Dedifferentiated amniotic fluid mesenchymal stem cell (primary cell): ENCODE measurements around the gene RELL2.

Experiments used
- DNase-seq: peaks from one replicate; pipeline ENCODE4 v3.0.0-alpha.2; 2016; ENCODE audit errors: extremely low spot score

The RELL2 gene

DNA sequence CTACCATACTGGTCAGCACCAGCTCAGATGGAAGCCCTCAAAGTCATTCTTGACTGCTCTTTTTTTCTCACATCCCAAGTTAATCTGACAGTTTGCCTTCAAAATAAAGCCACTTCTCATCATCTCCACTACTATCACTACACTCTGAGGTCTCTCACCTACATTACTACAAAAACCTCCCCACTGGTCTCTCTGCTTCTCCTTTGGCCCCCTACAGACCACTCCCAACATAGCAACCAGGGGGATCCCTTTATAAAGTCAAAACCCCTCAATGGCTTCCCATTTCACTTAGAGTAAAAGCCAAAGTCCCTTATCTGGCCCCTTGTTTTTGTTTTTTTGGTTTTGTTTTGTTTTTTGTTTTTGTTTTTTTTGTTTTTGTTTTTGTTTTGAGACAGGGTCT lies 40.6 kb downstream of the RELL2 start:
- DNase-seq = no peak

DNA sequence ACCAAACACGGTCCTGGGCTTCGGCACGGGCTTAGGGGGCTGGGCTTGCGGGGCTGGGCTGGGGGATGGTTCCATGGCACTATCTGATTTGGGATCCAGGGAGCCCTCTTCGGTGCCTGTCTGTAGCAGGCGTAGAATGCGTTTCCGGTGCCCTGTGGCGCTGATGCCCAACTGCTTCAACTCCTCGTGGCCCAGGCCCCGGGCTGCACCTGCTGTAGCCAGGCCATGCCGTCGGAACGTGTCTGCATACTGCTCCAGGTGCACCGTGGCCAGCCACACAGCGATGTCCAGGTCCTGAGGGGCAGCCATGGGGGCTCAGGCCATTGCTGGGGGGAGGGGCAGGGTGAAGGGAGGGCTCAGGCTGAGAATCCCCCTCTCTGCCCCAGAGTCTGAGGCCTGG lies 43.4 kb downstream of the RELL2 start:
- no peak for DNase-seq

DNA sequence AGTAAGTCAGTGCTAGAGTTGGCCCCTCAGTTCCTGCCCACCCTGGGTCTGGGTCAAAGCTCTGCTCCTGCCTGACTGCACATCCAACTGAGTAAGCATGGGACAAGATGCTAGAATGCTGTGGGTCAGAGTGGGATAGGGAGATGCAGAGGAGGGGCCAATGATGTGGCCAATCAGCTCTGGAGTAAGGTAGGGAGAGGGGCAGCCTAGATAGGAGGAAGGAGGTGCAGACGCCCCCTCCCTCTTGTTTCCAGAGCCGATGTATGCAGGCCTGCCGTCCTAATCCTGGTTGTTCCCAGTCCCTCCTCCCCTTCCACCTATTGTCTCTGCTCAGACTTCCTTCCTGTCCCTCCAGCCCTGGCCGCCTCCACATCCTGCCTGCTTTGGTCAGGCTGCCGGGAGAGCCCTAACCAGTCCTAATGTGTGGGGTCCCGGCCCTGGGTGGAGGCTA lies 44.0 kb downstream of the RELL2 start:
- no peak for DNase-seq

DNA sequence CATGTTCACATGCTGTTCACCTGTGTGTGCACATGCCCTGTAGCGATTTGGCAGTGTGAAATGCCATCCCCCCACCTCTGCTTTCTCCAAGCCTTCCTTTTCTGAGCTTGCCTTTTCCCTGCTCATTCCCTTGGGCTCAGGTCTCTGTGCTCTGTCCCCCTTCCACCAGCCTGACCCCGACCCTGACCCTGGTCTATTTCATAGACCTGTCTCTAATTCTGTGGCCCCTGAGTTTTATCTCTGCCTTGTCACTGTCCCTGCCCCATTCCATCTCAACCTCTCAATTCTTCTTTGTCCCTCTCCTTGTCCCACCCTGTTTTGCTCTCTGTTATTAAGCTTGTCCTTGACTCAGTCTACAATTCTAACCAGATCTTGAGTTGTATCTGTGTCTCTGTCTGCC lies 44.5 kb downstream of the RELL2 start:
- DNase-seq = no peak

DNA sequence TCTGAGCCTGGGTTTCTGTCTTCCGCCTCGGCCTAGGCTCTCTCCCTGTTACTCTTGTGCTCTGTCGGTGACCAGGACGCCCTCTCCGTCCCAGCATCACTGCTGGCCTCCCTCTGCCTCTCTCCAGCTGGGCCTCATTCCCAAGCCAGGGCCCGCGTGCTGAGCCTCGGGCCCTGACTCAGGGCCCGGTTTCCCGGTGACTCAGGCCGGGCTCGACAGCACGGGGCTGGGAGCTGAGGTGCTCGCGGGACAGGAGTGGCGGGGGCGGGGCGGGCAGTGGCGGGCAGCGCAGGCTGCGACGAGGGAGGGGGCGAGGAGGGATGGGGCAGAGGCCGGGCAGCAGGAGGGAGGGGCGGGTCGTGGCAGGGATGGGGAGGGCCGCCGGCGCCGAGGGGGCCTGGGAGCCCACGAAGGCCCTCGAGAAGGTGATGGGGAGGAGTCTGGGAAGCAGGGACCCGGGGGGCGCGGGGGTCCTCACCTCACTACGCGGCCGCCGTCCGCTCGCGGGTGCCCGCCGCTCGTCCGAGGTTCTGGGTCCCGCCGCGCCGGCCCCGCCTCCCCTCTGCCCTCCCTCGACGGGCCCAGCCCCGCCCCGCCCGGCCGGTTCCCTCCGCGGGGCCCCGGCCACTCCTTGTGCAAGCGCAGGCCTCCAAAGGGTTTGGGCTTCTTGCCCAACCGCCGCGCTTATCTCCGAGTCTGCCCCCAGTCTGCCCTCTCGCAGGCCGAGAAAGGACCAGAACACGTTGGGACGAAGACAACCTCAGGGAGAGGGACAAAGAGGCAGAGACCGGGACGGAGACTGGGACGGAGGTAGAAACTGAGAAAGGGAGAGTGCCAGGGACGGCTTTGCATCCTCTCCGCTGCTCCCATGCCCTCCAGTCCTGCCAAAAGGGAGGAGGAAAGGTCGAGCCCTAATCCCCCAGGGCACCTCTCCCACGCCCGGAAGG lies 45.2 kb downstream of the RELL2 start, which contains the start of gene ARAP3:
Gene ARAP3, minus strand, starts transcription at position 536 of the 947 bp plus-strand sequence. CDS start 1,744 bp downstream, outside the sequence.
- DNase-seq = peak; percentile 57

DNA sequence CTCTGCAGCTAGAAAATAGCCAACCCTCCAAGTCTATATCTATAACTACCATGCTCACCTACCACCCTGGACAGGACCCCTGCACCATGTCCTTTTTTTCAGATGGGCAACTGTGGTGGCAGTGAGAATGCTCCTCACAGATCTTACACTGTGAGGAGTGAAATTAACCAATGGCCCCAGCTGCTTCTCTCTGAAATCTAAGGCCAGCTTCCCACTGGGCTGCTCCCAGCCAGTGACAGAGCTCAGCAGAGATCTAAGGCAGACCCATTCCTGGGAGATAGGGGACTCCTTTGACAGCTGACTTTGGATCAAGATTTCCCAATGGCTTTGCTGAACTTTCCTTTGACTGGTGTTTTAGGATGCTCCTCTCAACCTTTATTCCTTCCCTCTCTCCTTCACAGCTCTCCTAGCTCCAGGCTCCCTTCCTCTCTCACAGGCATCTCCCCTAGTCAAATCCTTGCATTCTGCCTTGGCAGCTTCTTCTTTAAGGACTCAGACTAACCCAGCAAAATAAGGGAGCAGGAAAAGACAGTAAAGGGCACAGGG lies 46.9 kb downstream of the RELL2 start:
- no peak for DNase-seq

DNA sequence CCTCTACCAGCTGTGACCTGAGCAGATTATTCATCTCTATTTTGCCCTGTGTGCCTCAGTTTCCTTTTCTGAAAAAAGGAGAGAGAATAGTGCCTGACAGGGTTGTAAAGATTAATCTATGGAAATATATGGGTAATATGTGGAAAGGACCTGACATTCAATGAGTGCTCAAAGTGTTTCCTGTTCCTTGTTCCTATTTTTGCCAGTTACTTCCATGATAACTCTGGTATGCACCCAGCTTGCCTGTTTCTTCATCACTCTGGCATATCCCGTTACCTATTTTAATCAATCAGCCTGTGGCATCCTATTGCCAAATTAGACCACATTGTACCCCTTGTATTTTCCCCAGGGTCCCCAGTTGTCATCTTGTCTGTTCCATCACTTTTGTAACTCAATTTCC lies 48.8 kb downstream of the RELL2 start:
- no peak for DNase-seq

DNA sequence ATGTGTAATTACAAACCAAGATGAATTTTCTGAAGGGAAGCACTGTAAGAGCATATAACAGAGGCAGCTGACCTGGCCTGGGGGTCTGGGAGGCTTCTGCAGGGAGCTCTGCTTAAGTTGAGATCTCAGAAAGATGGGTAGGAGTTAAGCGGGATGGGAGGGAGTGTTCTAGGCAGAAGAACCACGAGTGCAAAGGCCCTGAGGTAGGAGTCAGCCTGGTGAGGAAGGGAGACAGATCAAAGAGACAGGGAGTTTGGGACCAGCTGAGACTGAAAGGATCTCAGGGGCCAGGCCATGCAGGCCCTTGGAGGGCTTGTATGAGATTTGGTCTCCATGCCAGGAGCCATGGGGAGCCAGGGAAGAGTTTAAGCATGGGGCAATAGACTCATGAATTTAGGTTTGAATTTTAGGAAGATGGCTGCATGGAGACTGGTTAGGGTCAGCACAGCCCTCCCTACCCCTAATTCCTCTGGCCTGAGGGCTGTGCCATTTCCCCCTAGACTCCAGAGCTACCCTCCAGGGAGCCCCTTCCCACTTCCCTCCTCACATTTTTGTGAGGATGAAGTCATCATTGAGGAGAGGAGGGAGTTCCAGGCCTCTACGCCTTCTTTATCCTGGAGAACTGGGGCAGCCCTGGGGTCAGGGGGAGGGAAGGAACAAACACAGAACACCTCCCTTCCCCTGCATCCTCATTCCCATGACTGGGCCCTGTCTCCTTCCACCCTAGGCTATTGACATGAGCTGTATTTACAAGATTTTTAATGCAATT lies 50.0 kb downstream of the RELL2 start:
- DNase-seq = no peak
